Left kidney (tissue), 2 donors: ENCODE results near the gene CCDC148. TPM values are rescaled to one million over a fixed set of nuclear protein-coding genes. Genes with fewer than 3 reads are reported as not detected.

Experiments
- DNase-seq: peaks from one replicate; pipeline ENCODE4 v3.0.0-alpha.2; 2013
- polyA plus RNA-seq: library from polyadenylated mRNA; unstranded; fragments of 120-200 nt; gene quantifications from one replicate; pipeline ENCODE4 v1.2.1, GENCODE V29; 2013; ENCODE audit not compliant: insufficient read length

The CCDC148 gene
- polyA plus RNA-seq, 1 donor: 11.4 TPM

- no peak for DNase-seq
Measured at GRCh38 chr2:158124896-158125295, 331.7 kb downstream of the CCDC148 start.

Other genes with a start within 250 kb of the CCDC148 start
- gene PKP4, start 199 bp upstream of the CCDC148 start, polyA plus RNA-seq: 200 TPM